GM18867 (cell line): ENCODE results near the gene TNNT1.
"Not testable (repeated sequence)": the region's sequence is repeated elsewhere in the genome, so short reads cannot be mapped to it uniquely, and the experiment has no call there.

ENCODE experiments used
- ATAC-seq: cut with Tn5 transposase; IDR thresholded peaks from one replicate; pipeline ENCODE4 v1.9.1; 2021; ENCODE audit warnings: mild to moderate bottlenecking, moderate library complexity; ENCODE audit not compliant: unreplicated experiment

The TNNT1 gene

GRCh38 chr19:55112777-55113569, 36.0 kb downstream of the TNNT1 start:
- ATAC-seq: no peak

- no peak for ATAC-seq
Measured at GRCh38 chr19:55112246-55112776, 36.7 kb downstream of the TNNT1 start.

- no peak for ATAC-seq
Measured at GRCh38 chr19:55111238-55111831, 37.7 kb downstream of the TNNT1 start.

GRCh38 chr19:55109527-55110291, 39.3 kb downstream of the TNNT1 start:
- no peak for ATAC-seq

- ATAC-seq: not testable (repeated sequence)
Measured at GRCh38 chr19:55107252-55107651, 41.8 kb downstream of the TNNT1 start.

- no peak for ATAC-seq
Measured at GRCh38 chr19:55106591-55106990, 42.4 kb downstream of the TNNT1 start.

GRCh38 chr19:55105237-55105636, 43.8 kb downstream of the TNNT1 start:
- no peak for ATAC-seq

GRCh38 chr19:55103190-55103589, 45.8 kb downstream of the TNNT1 start:
- ATAC-seq: no peak

GRCh38 chr19:55101261-55101660, 47.7 kb downstream of the TNNT1 start:
- ATAC-seq: no peak

- ATAC-seq: no peak
Measured at GRCh38 chr19:55099557-55100506, 49.2 kb downstream of the TNNT1 start.

- no peak for ATAC-seq
Measured at GRCh38 chr19:55098716-55099556, 50.1 kb downstream of the TNNT1 start.

- no peak for ATAC-seq
Measured at GRCh38 chr19:55097864-55098715, 50.9 kb downstream of the TNNT1 start.

- ATAC-seq: no peak
Measured at GRCh38 chr19:55096061-55096701, 52.8 kb downstream of the TNNT1 start.

GRCh38 chr19:55095260-55096060, 53.5 kb downstream of the TNNT1 start:
- no peak for ATAC-seq

- ATAC-seq: no peak
Measured at GRCh38 chr19:55094456-55095259, 54.3 kb downstream of the TNNT1 start.
